Upper lobe of left lung (tissue), 6 donors: Measurements from ENCODE around the gene PAK4. TPM values are rescaled to one million over a fixed set of nuclear protein-coding genes. Genes with fewer than 3 reads are reported as not detected.

Experiments
- ATAC-seq, 2 donors: fragments of 200-7000 bp; cut with Tn5 transposase; one replicate each; pipeline ENCODE4 v1.9.1; 2022; ENCODE audit warnings: mild to moderate bottlenecking in 2 of 2, moderate library complexity in 2 of 2; ENCODE audit not compliant: low FRiP score in 2 of 2
- DNase-seq, 2 donors: peaks; one replicate each; pipeline ENCODE4 v3.0.0-alpha.2; 2019 to 2020
- H3K27ac ChIP-seq, 4 donors: fragments of 200-600 bp; sonication (generic); one replicate each; pipeline ENCODE4 v1.5.1; 2016 to 2019
- H3K27me3 ChIP-seq, 4 donors: fragments of 200-600 bp; sonication (generic); one replicate each; pipeline ENCODE4 v1.5.1; 2017 to 2019
- H3K36me3 ChIP-seq, 4 donors: fragments of 200-600 bp; sonication (generic); one replicate each; pipeline ENCODE4 v1.5.1; 2016 to 2019
- H3K4me1 ChIP-seq, 4 donors: fragments of 200-600 bp; sonication (generic); one replicate each; pipeline ENCODE4 v1.5.1; 2018 to 2019
- H3K4me3 ChIP-seq, 4 donors: fragments of 200-600 bp; sonication (generic); one replicate each; pipeline ENCODE4 v1.5.1; 2017 to 2019; ENCODE audit warnings: mild to moderate bottlenecking in 2 of 4, moderate library complexity in 1 of 4
- H3K9me3 ChIP-seq, 4 donors: fragments of 200-600 bp; sonication (generic); one replicate each; pipeline ENCODE4 v1.5.1; 2018 to 2019
- CTCF ChIP-seq, 6 experiments: fragments of 450-650 bp in 4 of 6; fragments of 200-600 bp in 2 of 6; sonication (generic) in 2 of 6; IDR thresholded peaks; one replicate each; pipeline ENCODE4 v1.5.1; 2016 to 2019; ENCODE audit warnings: antibody characterized with exemption in 6 of 6
- EP300 ChIP-seq, 4 donors: sonication (generic); formaldehyde crosslinking; IDR thresholded peaks; one replicate each; pipeline ENCODE4 v1.5.1; 2017; ENCODE audit warnings: antibody characterized with exemption in 4 of 4, control low read depth in 2 of 4
- POLR2A ChIP-seq, 4 donors: fragments of 450-650 bp; IDR thresholded peaks; one replicate each; pipeline ENCODE4 v1.5.1; 2016 to 2017; ENCODE audit warnings: antibody characterized with exemption in 4 of 4, mild to moderate bottlenecking in 2 of 4
- POLR2AphosphoS5 ChIP-seq, 2 donors: sonication (generic); formaldehyde crosslinking; IDR thresholded peaks; one replicate each; pipeline ENCODE4 v1.5.1; 2017; ENCODE audit warnings: antibody characterized with exemption in 2 of 2
- WGBS, 2 donors: methylation state at CpG; one replicate each; pipeline ENCODE4 v1.1.5; 2017 to 2018; 5-methylcytosine and 5-hydroxymethylcytosine counted together
- total RNA-seq, 6 donors: library from RNA; depleted of rRNA in 4 of 6; stranded (reverse); fragments of >200 nt in 4 of 6; gene quantifications; one replicate each; pipeline versions ENCODE4 v1.1.0 to v1.2.1, GENCODE V29; 2016 to 2021
- donor health status: DM: no; HTN: no; CAD: no; lungs with moderate emphysema.
- donor health status: DM: no; HTN: yes; CAD: no; lungs with severe emphysema.

The PAK4 gene
- total RNA-seq, 6 donors from 2014 or later = 23.4 to 88.2 (median 54.4) TPM

DNA sequence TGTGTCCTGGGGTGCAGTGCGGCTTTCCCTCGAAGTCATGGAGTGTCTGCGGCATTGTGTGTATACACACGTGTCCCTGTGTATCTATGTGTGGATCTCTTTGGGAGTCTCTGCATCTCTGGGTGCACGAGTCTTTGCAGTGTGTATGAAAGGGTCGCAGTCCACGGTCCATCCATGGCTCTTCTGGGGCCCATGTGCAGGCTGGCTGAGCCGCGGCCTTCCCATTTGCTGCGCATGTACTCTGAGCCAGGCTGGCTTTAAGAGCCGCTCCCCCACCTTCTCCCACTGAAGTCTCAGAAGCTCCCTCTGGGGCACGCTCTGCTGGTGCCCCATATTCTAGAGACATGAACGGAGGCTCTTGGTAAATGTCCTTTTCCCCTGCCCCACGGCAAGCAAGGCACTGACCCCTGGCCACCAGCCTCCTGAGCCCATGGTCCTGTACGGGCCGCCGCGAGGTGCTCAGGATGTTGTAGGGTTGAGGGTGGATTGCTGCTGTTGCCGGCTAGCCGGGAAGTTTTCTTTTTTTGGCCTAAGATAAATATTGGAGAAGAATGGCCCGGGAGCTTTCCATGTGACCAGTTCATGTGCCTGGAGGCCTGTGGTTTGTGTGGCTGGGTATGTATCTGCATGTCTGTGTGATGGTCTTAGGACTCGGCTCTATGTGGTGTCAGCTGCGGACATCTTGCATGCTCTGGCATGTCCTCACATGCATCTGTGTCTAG lies 31.9 kb downstream of the PAK4 start:
- DNase-seq (no peak), ATAC-seq (no peak)
- Histone ChIP-seq H3K4me3 (peak overlapping the region in 1 of 4 donors; percentile 20), H3K27ac (peak overlapping the region in 2 of 4 donors; percentile 58 to 65), H3K9me3 (no peaks in the 10 kb centered on the region), H3K4me1 (peaks cover 73 to 90% (median 84%) of the 10 kb centered on the region in 4 donors), H3K36me3 (peaks cover 0 to 4% (median 2%) of the 10 kb centered on the region in 4 donors), H3K27me3 (no peaks in the 10 kb centered on the region)
- TF ChIP-seq EP300 (IDR thresholded peaks at IDR 0.05) (no peak), CTCF (IDR thresholded peaks at IDR 0.05) (no peak), POLR2A (IDR thresholded peaks at IDR 0.05) (no peak), POLR2AphosphoS5 (IDR thresholded peaks at IDR 0.05) (no peak)
- WGBS, 2 donors = 50 to 61% methylated on average over 10 to 23 of the region's 23 CpGs

DNA sequence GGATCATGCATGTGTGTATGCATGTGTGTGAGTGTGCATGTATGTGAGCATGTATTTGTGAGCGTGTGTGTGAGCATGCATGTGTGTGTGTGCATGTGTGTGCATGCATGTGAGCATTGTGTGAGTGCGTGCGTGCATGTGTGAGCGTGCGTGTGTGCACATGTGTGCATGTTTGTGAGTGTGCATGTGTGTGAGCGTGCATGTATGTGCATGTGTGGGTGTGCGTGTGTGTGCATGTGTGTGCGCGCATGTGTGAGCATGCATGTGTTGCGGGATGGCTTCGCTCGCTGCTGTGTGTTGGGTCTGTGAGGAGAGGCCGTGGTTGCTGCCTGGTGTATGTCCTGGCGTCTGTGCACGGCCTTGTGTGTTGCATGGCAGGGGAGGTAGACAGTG lies 32.4 kb downstream of the PAK4 start:
- Histone ChIP-seq H3K36me3 (peaks cover 0 to 4% (median 2%) of the 10 kb centered on the region in 4 donors), H3K4me3 (no peak overlapping the region), H3K9me3 (no peaks in the 10 kb centered on the region), H3K27ac (no peak overlapping the region), H3K27me3 (no peaks in the 10 kb centered on the region), H3K4me1 (peaks cover 73 to 96% (median 89%) of the 10 kb centered on the region in 4 donors)
- no peak for DNase-seq
- TF ChIP-seq POLR2AphosphoS5 (IDR thresholded peaks at IDR 0.05) = no peak
- no peak for TF ChIP-seq EP300 (IDR thresholded peaks at IDR 0.05)
- no peak for TF ChIP-seq POLR2A (IDR thresholded peaks at IDR 0.05)
- TF ChIP-seq CTCF (IDR thresholded peaks at IDR 0.05) = no peak
- 86 to 92% methylated on average over 15 of the region's 15 CpGs for whole genome bisulfite sequencing, 2 donors
- ATAC-seq = no peak

DNA sequence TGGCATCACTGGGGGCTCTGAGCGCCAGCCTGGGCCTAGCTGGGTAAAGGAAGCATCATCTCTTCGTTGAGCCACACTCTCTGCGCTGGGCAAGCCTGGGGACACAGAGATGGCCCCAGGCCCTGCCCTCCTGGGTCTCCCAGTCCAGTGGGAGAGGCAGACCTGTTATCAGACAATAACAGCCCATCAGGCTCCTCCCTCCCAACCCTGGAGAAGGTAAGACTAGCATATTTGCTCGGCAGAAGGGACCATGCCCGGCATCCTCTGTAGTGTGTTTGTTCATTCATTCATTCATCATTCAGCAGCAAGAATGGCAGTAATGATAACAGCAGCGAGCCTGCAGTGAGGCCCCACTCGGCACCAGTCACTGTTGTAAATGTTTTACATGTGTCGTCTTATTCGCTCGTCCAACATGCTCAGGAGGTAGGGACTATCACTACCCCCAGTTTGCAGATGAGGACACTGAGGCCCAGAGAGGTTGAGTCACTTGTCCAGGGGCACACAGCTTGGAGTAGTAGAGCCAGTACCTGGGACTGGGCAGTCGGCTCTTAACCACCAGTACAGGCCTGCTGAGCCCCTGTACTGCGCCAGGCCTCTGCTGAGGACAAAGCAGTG lies 33.2 kb downstream of the PAK4 start:
- 85 to 88% methylated on average over 8 to 10 of the region's 12 CpGs for WGBS, 2 donors
- ATAC-seq (no peak), DNase-seq (no peak)
- Histone ChIP-seq H3K4me3 (no peak overlapping the region), H3K4me1 (peaks cover 77 to 100% (median 95%) of the 10 kb centered on the region in 4 donors), H3K27me3 (no peaks in the 10 kb centered on the region), H3K9me3 (no peaks in the 10 kb centered on the region), H3K36me3 (peaks cover 0 to 4% (median 2%) of the 10 kb centered on the region in 4 donors), H3K27ac (peak overlapping the region in 3 of 4 donors; percentile 10 to 74 (median 33))
- no peak for TF ChIP-seq EP300 (IDR thresholded peaks at IDR 0.05)
- no peak for TF ChIP-seq POLR2AphosphoS5 (IDR thresholded peaks at IDR 0.05)
- no peak for TF ChIP-seq CTCF (IDR thresholded peaks at IDR 0.05)
- TF ChIP-seq POLR2A (IDR thresholded peaks at IDR 0.05) = no peak

DNA sequence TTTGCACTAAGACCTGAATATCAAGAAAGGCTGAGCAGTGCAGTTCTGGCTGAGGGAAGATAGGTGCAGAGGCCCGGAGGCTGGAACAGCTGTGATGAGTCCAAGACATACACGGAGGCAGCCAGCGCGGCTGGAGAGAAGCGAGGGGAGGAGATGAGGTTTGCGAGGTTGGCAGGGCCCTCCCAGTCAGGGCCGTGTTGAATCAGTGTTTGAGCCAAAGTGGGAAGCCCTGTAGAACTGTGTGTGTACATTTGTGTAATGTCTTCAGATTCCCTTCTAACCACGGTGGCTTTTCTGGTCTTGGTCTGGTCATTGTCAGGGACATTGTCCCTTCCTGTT lies 34.9 kb downstream of the PAK4 start:
- DNase-seq (no peak), ATAC-seq (peak in 1 of 2 donors; percentile 67)
- no peak overlapping the region for H3K4me3 ChIP-seq
- WGBS, 2 donors = 24 to 30% methylated on average over 8 of the region's 8 CpGs
- peaks cover 0 to 4% (median 2%) of the 10 kb centered on the region in 4 donors for H3K36me3 ChIP-seq
- no peaks in the 10 kb centered on the region for H3K9me3 ChIP-seq
- H3K27me3 ChIP-seq = no peaks in the 10 kb centered on the region
- peak overlapping the region; percentile 46 to 74 (median 60) for H3K27ac ChIP-seq
- H3K4me1 ChIP-seq = peaks cover 66 to 92% (median 85%) of the 10 kb centered on the region in 4 donors
- TF ChIP-seq POLR2AphosphoS5 (IDR thresholded peaks at IDR 0.05) = no peak
- no peak for TF ChIP-seq CTCF (IDR thresholded peaks at IDR 0.05)
- no peak for TF ChIP-seq POLR2A (IDR thresholded peaks at IDR 0.05)
- no peak for TF ChIP-seq EP300 (IDR thresholded peaks at IDR 0.05)
